ENCODE results near the gene NGF.

NGF gene

DNA sequence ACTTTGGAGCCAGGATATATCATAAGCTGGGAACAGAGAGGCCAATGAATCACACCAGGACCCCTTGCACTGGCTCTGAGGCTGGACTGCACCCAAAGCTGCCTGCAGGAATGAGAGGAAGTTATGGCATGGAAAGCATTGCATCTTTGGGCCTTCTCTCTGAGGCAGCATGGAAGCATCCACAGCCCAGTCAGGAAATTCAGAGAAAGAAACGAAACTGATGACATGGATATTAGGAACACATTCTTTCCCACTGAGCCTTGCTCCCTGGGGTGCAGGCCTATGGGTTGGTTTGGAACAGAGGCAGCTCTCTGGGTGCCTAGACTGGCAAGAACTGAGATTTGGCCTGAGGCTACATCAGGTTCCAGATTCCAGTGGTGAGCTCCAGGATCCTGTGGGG is 98.6 kb downstream of the NGF start:
- intact Hi-C loops (cut with micrococcal nuclease): no loop called here
- Mint-ChIP-seq H3K9me3 (peaks cover 7% of the 10 kb centered on the region), H3K4me1 (ENCODE audit: low read depth) (no peaks in the 10 kb centered on the region), H3K4me3 (no peak overlapping the region), H3K36me3 (ENCODE audit: low read depth) (no peaks in the 10 kb centered on the region), H3K27ac (no peak overlapping the region), H3K27me3 (no peaks in the 10 kb centered on the region)

DNA sequence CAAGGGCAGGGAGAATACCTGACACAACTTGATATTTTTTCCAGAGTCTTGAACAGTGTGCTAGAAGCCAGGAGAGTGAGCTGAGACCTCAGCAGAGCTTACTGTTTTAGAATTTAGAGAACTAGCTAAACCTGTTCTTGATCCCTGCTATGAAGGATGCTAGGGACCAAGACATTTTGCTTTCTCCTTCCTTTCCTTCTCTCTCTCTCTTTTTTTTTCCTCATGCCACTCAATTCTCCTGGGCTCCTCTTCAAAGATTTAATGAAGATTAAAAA is 99.0 kb downstream of the NGF start:
- Mint-ChIP-seq H3K27me3 (no peaks in the 10 kb centered on the region), H3K9me3 (peaks cover 6% of the 10 kb centered on the region), H3K4me1 (ENCODE audit: low read depth) (no peaks in the 10 kb centered on the region), H3K4me3 (no peak overlapping the region), H3K27ac (no peak overlapping the region), H3K36me3 (ENCODE audit: low read depth) (no peaks in the 10 kb centered on the region)
- intact Hi-C loops (cut with micrococcal nuclease): no loop called here

DNA sequence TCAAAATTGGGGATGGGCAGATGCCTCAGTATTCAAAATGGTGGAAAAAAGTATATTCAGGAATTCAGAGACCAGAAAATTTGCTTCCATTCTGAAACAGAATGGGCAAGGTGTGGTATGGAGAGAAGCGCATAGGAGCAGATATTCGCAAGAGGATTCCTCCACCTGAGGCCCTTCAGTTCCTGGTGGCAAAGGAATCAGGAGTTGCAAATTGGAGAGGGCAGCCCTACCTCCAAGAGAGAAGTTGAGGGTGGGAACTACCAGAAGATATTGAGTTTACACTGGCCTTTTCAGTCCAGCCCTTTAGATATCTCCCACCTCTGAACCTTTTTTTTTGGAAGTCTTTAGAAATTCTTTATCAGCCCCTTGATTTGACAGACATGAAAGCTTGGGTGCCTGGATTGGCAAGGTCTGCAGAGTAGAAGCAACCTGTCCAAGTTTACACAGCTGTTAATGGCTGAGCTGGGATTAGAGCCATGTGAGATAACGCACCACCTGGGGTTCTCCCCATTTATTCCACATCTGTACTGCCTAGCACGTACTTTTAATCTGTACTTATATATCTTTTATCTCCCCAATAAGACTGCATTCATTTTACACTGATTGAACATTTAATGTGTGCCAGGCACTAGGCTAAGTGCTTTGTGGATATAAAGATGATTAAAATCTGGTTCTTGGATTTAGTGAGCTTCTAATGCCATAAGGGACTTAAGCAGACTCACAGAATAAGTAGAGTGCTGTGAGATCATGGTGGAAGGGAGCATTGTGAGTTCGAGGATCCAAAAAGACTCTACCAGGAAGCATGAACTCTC is 99.5 kb downstream of the NGF start:
- H3K27ac Mint-ChIP-seq: no peak overlapping the region
- no peak overlapping the region for H3K4me3 Mint-ChIP-seq
- no peaks in the 10 kb centered on the region for H3K27me3 Mint-ChIP-seq
- intact Hi-C loops (cut with micrococcal nuclease): no loop called here
- H3K4me1 Mint-ChIP-seq (ENCODE audit: low read depth): no peaks in the 10 kb centered on the region
- H3K36me3 Mint-ChIP-seq (ENCODE audit: low read depth): no peaks in the 10 kb centered on the region
- peaks cover under 1% of the 10 kb centered on the region for H3K9me3 Mint-ChIP-seq

DNA sequence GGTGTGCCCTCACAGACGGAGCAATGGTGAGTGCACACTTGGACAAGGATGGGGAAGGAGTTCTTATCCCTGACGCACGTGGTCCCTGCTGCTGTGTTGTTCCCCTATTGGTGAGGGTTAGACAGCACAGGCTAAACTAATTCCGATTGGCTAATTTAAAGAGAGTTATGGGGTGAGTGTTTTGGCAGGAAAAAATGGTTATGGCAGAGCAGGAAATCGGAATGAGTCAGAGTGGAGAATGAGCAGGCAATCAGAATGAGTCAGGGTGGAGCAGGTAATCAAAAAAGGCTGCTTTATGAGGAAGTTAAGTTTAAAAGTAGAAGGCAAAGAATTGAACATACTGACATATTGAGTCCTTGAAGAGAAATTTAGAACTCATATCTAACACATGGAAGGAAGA is 100.5 kb downstream of the NGF start:
- intact Hi-C loops (cut with micrococcal nuclease): no loop called here
- Mint-ChIP-seq H3K4me1 (ENCODE audit: low read depth) (no peaks in the 10 kb centered on the region), H3K36me3 (ENCODE audit: low read depth) (no peaks in the 10 kb centered on the region), H3K4me3 (no peak overlapping the region), H3K27ac (no peak overlapping the region), H3K9me3 (no peaks in the 10 kb centered on the region), H3K27me3 (no peaks in the 10 kb centered on the region)

DNA sequence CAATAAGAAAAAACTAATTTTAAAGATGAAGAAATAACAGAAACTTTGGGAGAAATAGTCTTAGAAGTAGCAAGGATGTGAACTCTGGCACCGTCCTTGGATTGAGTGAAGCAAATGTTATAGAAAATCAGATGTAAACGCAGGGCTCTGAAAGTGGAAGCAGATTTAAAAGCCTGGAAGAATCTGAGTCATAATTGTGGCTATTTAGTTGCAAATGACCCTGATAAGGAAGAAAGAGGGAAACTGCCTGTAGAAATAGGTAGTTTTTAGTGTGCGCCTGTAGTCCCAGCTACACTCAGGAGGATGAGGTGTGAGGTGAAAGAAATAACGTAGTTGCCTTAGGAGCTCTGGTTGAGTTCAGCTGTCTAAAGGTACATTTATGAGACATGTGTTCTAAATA is 101.0 kb downstream of the NGF start:
- intact Hi-C loops (cut with micrococcal nuclease): no loop called here
- no peak overlapping the region for H3K4me3 Mint-ChIP-seq
- no peak overlapping the region for H3K27ac Mint-ChIP-seq
- no peaks in the 10 kb centered on the region for H3K27me3 Mint-ChIP-seq
- H3K4me1 Mint-ChIP-seq (ENCODE audit: low read depth): no peaks in the 10 kb centered on the region
- no peaks in the 10 kb centered on the region for H3K36me3 Mint-ChIP-seq (ENCODE audit: low read depth)
- H3K9me3 Mint-ChIP-seq: no peaks in the 10 kb centered on the region
